Heart right ventricle (tissue), 16 donors: ENCODE measurements around the gene TRIM9. TPM values are rescaled to one million over a fixed set of nuclear protein-coding genes. Genes with fewer than 3 reads are reported as not detected.

Source experiments
- ATAC-seq, 8 donors: fragments of 200-7000 bp; cut with Tn5 transposase; one replicate each; pipeline ENCODE4 v1.9.1; 2020; ENCODE audit warnings: mild to moderate bottlenecking in 8 of 8, moderate library complexity in 8 of 8, moderate number of reproducible peaks in 1 of 8
- DNase-seq, 2 donors: peaks; one replicate each; pipeline ENCODE4 v3.0.0-alpha.2; 2020
- H3K27ac ChIP-seq, 10 donors: fragments of 200-600 bp; sonication (generic) in 2 of 10; one replicate each; pipeline versions ENCODE4 v1.5.0 to v1.8.0; 2020 to 2022; ENCODE audit warnings: mild to moderate bottlenecking in 3 of 10
- H3K27me3 ChIP-seq, 7 donors: fragments of 200-600 bp; one replicate each; pipeline ENCODE4 v1.8.0; 2021 to 2022; ENCODE audit warnings: mild to moderate bottlenecking in 2 of 7
- H3K36me3 ChIP-seq, 9 donors: fragments of 200-600 bp; sonication (generic) in 1 of 9; one replicate each; pipeline versions ENCODE4 v1.5.0 to v1.8.0; 2020 to 2022; ENCODE audit warnings: mild to moderate bottlenecking in 2 of 9
- H3K4me1 ChIP-seq, 9 donors: fragments of 200-600 bp; sonication (generic) in 1 of 9; one replicate each; pipeline versions ENCODE4 v1.5.0 to v1.8.0; 2020 to 2022; ENCODE audit warnings: mild to moderate bottlenecking in 4 of 9
- H3K4me3 ChIP-seq, 10 donors: fragments of 200-600 bp; sonication (generic) in 2 of 10; one replicate each; pipeline versions ENCODE4 v1.5.0 to v1.8.0; 2020 to 2022; ENCODE audit warnings: mild to moderate bottlenecking in 7 of 10, moderate library complexity in 2 of 10
- H3K9me3 ChIP-seq, 11 donors: fragments of 200-600 bp in 10 of 11; sonication (generic) in 2 of 11; one replicate each; pipeline versions ENCODE4 v1.5.0 to v1.8.0; 2013 to 2022; ENCODE audit warnings: mild to moderate bottlenecking in 2 of 11, control low read depth in 1 of 11, moderate library complexity in 1 of 11
- CTCF ChIP-seq, 9 donors: fragments of 200-600 bp; sonication (generic) in 2 of 9; IDR thresholded peaks; one replicate each; pipeline versions ENCODE4 v1.5.0 to v1.8.0; 2021 to 2022; ENCODE audit warnings: antibody characterized with exemption in 9 of 9, mild to moderate bottlenecking in 5 of 9, moderate library complexity in 1 of 9
- WGBS, 2 donors: extraction: QIAGEN DNeasy Blood & Tissue Kit; methylation state at CpG; one replicate each; pipeline ENCODE4 v1.1.7; 2013; ENCODE audit warnings: inconsistent platforms in 1 of 2; 5-methylcytosine and 5-hydroxymethylcytosine counted together
- intact Hi-C, 10 donors: fragments of 100-400 bp; cut with DNase I; formaldehyde crosslinking; loops; one replicate each; pipeline versions ENCODE4 v1.11.1 to v1.14.2; 2022
- polyA plus RNA-seq, 2 donors: library from polyadenylated mRNA; stranded (reverse); fragments of 200-250 nt; gene quantifications; one replicate each; pipeline ENCODE4 v1.2.3, GENCODE V29; 2013
- total RNA-seq, 10 donors: library from RNA; stranded (reverse); fragmentation: NEBNext Ultra II Directional in 3 of 10; extraction: Animal tissue kit (Norgen Biotek cat#: 25700) in 3 of 10; gene quantifications; one replicate each; pipeline versions ENCODE4 v1.2.1 to v1.2.4, GENCODE V29; 2021 to 2023
- donor health status: Arrhythmogenic right ventricular cardiomyopathy.
- donor health status: ischemic (EF 13 %, LVEDD 7.1; RV severe dilation, severe dysfunction).
- donor health status: healthy with polysubstance abuse.
- donor health status: DM: no; HTN: yes; CAD: no.
- donor health status: DM: no; HTN: no; CAD: no.
- donor health status: ischemic (EF 25% LVEDD 6.9; RV normal size, moderate dysfunction).
- donor health status: ischemic (EF 25% LVEDD 5.7; RV mildly dilated, moderate dysfunction).
- donor health status: healthy.
- donor health status: DM: yes; HTN: yes; CAD: no.
- donor health status: Ischemic cardiomyopathy.
- donor health status: ischemic (EF 35%, LVEDD 5.7; RV mildly dilated, moderate dysfunction).
- donor health status: nonischemic (EF 11% LVEDD 7.7; RV severe dilation, severe dysfunction).
- donor health status: DM: yes; HTN: yes; CAD: no.
- donor health status: PGD.
- donor health status: ischemic (EF 29% LVEDD 5.4; RV normal size, mild dysfunction).
- donor health status: nonischemic (EF 23%, LVEDD 6.1; RV moderate dilation, normal function).

Gene TRIM9
- total and polyA plus RNA-seq, 12 donors: 0.33 to 1.3 (median 0.59) TPM

DNA sequence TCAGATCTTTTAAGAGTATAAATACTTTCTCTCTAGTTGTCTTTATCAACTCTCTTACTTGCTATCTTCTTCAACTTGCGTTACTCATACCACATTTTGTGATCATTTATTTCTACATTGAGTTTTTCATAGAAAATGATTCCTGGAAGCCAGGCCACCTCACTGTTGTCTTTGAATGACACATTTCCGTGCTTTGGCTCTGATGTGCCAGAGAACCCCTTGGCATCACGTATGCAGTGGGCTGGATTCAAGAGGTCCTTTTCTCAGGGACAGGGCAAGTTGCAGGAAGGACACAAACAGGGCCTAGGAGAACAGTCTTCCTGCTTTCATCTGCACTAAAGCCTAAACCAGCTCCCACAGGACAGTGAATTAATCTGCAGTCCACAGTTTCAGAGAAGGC is 80.3 kb downstream of the TRIM9 start:
- Histone ChIP-seq H3K9me3 (no peaks in the 10 kb centered on the region), H3K4me1 (peaks cover 0 to 9% (median 1%) of the 10 kb centered on the region in 9 donors), H3K27ac (no peak overlapping the region), H3K27me3 (no peaks in the 10 kb centered on the region), H3K36me3 (no peaks in the 10 kb centered on the region), H3K4me3 (no peak overlapping the region)
- ATAC-seq (no peak), DNase-seq (no peak)
- 60 to 72% methylated on average over 3 of the region's 3 CpGs for WGBS, 2 donors
- no peak for TF ChIP-seq CTCF (IDR thresholded peaks at IDR 0.05)
- intact Hi-C loops: no loop called here

DNA sequence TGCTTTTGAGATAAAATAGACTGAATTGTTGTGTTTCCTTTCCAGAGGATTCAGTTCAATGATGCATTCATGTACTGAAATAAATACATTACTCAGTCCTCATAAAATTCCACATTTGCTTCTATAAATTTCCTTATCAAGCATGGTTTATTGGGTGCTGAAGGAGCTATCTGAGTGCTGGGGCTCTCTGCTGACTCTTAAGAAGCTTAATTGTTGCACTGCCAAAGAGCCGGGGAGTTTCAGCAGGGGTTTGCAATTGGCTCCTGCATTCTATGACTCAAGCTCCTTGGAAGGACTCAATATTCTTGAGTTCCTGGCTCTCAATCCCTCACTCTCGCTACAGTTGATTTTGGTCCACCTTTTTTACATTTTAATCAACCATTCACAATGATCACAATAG is 80.8 kb downstream of the TRIM9 start:
- peak in 7 of 8 donors; percentile 34 to 83 (median 69) for ATAC-seq
- no peak overlapping the region for H3K4me3 ChIP-seq

GRCh38 chr14:51012055-51012454 is 82.8 kb downstream of the TRIM9 start:
- 82 to 89% methylated on average over 3 of the region's 3 CpGs for WGBS, 2 donors

More for the DNA sequence above, 80.8 kb downstream of the TRIM9 start:
- Histone ChIP-seq H3K36me3 (no peaks in the 10 kb centered on the region), H3K27me3 (no peaks in the 10 kb centered on the region), H3K9me3 (no peaks in the 10 kb centered on the region), H3K4me1 (peaks cover 0 to 5% (median 0%) of the 10 kb centered on the region in 9 donors), H3K27ac (no peak overlapping the region)
- no peak for TF ChIP-seq CTCF (IDR thresholded peaks at IDR 0.05)
- intact Hi-C loops: no loop called here
- DNase-seq: peak in 1 of 2 donors; percentile 16
- 60 to 68% methylated on average over 2 of the region's 2 CpGs for WGBS, 2 donors

DNA sequence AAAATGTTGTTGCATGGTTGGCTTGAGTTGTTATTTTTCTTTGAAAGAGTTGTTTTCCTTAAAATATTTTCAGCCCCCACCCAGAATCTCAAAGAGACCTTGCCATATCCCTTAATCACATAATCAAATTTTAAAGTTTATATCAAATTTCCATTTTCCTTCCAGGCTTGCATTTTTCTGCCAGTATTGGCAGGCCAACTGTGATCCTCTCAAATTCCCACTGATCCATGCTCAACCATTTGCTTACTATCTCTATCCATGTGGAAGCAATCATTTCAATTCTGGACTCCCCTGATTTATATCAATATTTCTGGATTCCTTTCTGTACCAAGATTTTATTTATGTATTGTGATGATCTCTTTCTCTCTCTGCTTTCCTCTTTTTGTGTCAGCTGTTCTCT is 86.5 kb downstream of the TRIM9 start:
- Histone ChIP-seq H3K36me3 (no peaks in the 10 kb centered on the region), H3K27me3 (no peaks in the 10 kb centered on the region), H3K27ac (no peak overlapping the region), H3K4me1 (peaks cover 0 to 38% (median 10%) of the 10 kb centered on the region in 9 donors), H3K4me3 (no peak overlapping the region), H3K9me3 (no peaks in the 10 kb centered on the region)
- no peak for DNase-seq
- no peak for ATAC-seq
- intact Hi-C loops: loop anchor here in 1 of 10 donors (10.0 kb wide), 1 partner anchor 86 kb away; the partner anchor contains the start of gene TRIM9
- no peak for TF ChIP-seq CTCF (IDR thresholded peaks at IDR 0.05)

More at GRCh38 chr14:51012055-51012454, 82.8 kb downstream of the TRIM9 start:
- intact Hi-C loops: no loop called here
- Histone ChIP-seq H3K27ac (no peak overlapping the region), H3K9me3 (no peaks in the 10 kb centered on the region), H3K4me3 (no peak overlapping the region), H3K4me1 (peaks cover 0 to 10% (median 1%) of the 10 kb centered on the region in 9 donors), H3K36me3 (no peaks in the 10 kb centered on the region), H3K27me3 (no peaks in the 10 kb centered on the region)
- ATAC-seq (no peak), DNase-seq (no peak)
- no peak for TF ChIP-seq CTCF (IDR thresholded peaks at IDR 0.05)
